GM18951 (cell line): ENCODE data around the gene ERG.

Experiments used
- POLR2A ChIP-seq: IDR thresholded peaks from 4 replicates; pipeline ENCODE4 v1.6.1; 2011; ENCODE audit warnings: mild to moderate bottlenecking; ENCODE audit not compliant: insufficient read length, insufficient read depth; ENCODE audit errors: extremely low read depth
- in situ Hi-C: fragments of 300-500 bp; cut with MboI; formaldehyde crosslinking; loops from one replicate; pipeline ENCODE4 v1.12.0; 2022; ENCODE audit warnings: low sequenced_read_pairs, mixed read lengths, inconsistent platforms; ENCODE audit not compliant: unreplicated experiment

The ERG gene

GRCh38 chr21:38358666-38359065 is 139.6 kb downstream of the ERG start:
- in situ Hi-C loops = loop anchor here (25.0 kb wide), 1 partner anchor 646 kb away; no protein-coding TSS in a partner anchor
- TF ChIP-seq POLR2A = no peak

DNA sequence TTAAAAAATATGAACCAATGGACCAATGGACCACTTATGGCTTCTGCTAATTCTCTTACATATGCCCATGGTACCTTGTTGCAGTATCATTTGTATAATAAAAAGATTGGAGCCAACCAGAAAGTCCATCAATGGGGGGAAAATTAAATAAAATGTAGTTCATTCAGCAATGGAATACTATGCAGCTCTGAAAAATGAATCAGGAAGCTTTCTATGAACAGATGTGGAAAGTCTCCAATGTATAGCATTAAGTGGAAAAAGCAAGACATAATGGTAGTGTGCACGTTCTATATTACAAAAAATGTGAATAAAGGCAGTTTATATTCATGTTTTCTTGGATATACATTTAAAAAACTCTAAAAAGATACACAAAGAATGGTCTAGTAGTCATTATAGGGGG is 140.2 kb downstream of the ERG start:
- in situ Hi-C loops = loop anchor here (25.0 kb wide), 1 partner anchor 646 kb away; no protein-coding TSS in a partner anchor
- TF ChIP-seq POLR2A = no peak

GRCh38 chr21:38356883-38357625 is 141.2 kb downstream of the ERG start:
- no peak for TF ChIP-seq POLR2A
- in situ Hi-C loops = loop anchor here (25.0 kb wide), 1 partner anchor 645 kb away; no protein-coding TSS in a partner anchor

DNA sequence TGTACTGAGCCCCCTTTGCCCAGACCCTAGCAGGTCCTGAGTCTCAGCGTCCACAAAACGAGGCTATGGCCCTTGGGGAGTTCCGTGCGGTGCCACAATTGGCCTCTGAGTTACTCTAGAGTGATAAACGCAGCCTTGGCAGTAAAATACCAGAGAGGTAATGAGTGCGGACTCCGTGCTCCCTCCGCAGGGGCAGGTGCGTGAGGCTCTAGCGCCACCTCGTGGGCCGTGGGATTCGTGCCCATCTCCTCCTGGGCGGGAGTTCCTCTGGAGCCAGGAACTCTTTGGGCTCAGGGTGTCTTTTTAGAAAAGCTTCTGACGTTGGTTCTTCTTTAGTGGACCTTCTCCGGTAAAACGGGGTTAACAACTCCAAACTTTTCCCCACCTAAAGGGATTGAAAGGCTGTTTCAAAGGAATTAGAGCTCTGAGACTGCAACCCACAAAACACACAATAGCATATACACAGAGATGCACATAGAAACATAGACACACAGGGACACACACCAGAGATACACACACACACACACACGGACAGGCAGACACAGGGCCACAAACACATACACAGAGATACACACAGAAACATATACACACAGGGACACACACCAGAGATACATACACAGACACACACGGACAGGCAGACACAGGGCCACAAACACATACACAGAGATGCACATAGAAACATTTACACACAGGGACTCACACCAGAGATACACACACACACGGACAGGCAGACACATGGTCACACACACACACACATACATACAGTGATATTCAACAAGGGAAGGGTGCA is 142.1 kb downstream of the ERG start:
- TF ChIP-seq POLR2A = no peak
- in situ Hi-C loops = loop anchor here (25.0 kb wide), 1 partner anchor 644 kb away; no protein-coding TSS in a partner anchor

DNA sequence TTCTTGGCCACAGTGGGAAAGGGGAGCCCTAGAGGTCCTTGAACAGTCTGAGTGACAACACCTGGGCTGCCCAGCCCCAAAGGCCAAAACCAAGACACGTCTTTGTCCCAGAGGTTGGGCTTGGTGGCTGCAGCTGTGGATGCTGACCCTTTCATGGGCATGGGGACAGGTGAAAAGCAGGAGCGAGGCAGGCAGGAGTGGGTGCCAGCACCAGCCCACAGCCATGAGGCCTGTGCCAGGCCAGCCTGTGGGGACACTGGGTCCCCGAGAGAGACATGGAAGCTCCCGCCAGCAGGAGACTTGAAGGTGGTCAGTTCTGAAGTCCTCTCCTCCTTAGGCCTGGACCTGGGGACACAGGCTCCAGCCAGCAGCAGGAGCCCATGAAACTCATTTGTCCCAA is 142.9 kb downstream of the ERG start:
- in situ Hi-C loops = loop anchor here (25.0 kb wide), 1 partner anchor 643 kb away; no protein-coding TSS in a partner anchor
- no peak for TF ChIP-seq POLR2A

GRCh38 chr21:38354746-38355145 is 143.5 kb downstream of the ERG start:
- in situ Hi-C loops = loop anchor here (5.0 to 25.0 kb wide), 2 partner anchors 182 to 642 kb away; no protein-coding TSS in a partner anchor

GRCh38 chr21:38354231-38354630 is 144.0 kb downstream of the ERG start:
- in situ Hi-C loops = loop anchor here (5.0 to 25.0 kb wide), 2 partner anchors 182 to 642 kb away; no protein-coding TSS in a partner anchor
- TF ChIP-seq POLR2A = no peak

More at GRCh38 chr21:38354746-38355145, 143.5 kb downstream of the ERG start:
- no peak for TF ChIP-seq POLR2A

GRCh38 chr21:38352536-38353219 is 145.6 kb downstream of the ERG start:
- no peak for TF ChIP-seq POLR2A
- in situ Hi-C loops = loop anchor here (5.0 to 25.0 kb wide), 2 partner anchors 180 to 640 kb away; no protein-coding TSS in a partner anchor

- no peak for TF ChIP-seq POLR2A
- in situ Hi-C loops = loop anchor here (5.0 to 25.0 kb wide), 2 partner anchors 180 to 640 kb away; no protein-coding TSS in a partner anchor
Observed at GRCh38 chr21:38351961-38352521, 146.2 kb downstream of the ERG start.

GRCh38 chr21:38351176-38351959 is 146.9 kb downstream of the ERG start:
- in situ Hi-C loops = loop anchor here (5.0 to 25.0 kb wide), 2 partner anchors 179 to 639 kb away; no protein-coding TSS in a partner anchor

GRCh38 chr21:38350684-38351083 is 147.6 kb downstream of the ERG start:
- in situ Hi-C loops = loop anchor here (5.0 to 25.0 kb wide), 2 partner anchors 178 to 638 kb away; no protein-coding TSS in a partner anchor
- TF ChIP-seq POLR2A = no peak

More at GRCh38 chr21:38351176-38351959, 146.9 kb downstream of the ERG start:
- TF ChIP-seq POLR2A = no peak
